Lower leg skin (tissue), 3 donors: Measurements from ENCODE around the gene CD226.

Source experiments
- POLR2A ChIP-seq, 2 donors: fragments of 450-650 bp; IDR thresholded peaks; one replicate each; pipeline ENCODE4 v1.6.1; 2016 to 2017; ENCODE audit warnings: antibody characterized with exemption in 2 of 2, mild to moderate bottlenecking in 1 of 2, moderate library complexity in 1 of 2
- TF ChIP-seq, protein P1 (sequence below), 3 donors: fragments of 450-650 bp; IDR thresholded peaks; one replicate each; pipeline ENCODE4 v1.5.1; 2016; ENCODE audit warnings: antibody characterized with exemption in 3 of 3, mild to moderate bottlenecking in 3 of 3, moderate library complexity in 2 of 3

DNA sequence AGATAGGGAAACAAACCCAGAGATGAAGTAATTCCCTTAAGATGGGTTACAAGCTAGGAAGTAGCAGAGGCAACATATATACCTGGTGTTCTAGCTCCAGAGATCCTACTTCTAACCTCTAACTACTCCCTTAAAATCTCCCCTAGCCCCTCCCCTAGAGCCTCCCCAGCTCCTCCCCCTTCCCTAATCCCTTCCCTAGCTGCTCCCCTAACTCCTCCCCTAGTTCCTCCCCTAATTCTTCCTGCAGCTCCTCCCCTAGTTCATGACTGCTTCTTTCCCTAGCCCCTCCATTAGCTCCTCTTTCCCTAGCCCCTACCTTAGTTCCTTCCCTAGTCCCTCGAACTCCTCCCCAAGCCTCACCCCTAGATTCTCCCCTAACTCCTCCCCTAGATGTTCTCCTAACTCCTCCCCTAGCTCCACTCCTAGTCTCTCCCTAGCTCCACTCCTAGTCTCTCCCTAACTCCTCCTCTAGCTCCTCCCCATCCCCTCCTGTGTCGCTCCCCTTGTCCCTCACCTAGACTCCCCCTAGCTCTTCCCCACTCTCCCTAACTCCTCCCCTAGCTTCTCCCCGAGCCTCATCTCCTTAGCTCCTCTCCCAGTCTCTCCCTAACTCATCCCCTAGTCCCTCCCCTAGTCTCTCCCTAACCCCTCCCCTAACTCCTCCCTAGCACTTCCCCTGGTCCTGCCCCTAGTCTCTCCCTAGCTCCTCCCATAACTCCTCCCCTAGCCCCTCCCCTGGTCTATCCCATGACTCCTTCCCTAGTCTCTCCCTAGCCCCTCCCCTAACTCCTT, 108.9 kb downstream of the CD226 start:
- TF ChIP-seq, protein P1, sequence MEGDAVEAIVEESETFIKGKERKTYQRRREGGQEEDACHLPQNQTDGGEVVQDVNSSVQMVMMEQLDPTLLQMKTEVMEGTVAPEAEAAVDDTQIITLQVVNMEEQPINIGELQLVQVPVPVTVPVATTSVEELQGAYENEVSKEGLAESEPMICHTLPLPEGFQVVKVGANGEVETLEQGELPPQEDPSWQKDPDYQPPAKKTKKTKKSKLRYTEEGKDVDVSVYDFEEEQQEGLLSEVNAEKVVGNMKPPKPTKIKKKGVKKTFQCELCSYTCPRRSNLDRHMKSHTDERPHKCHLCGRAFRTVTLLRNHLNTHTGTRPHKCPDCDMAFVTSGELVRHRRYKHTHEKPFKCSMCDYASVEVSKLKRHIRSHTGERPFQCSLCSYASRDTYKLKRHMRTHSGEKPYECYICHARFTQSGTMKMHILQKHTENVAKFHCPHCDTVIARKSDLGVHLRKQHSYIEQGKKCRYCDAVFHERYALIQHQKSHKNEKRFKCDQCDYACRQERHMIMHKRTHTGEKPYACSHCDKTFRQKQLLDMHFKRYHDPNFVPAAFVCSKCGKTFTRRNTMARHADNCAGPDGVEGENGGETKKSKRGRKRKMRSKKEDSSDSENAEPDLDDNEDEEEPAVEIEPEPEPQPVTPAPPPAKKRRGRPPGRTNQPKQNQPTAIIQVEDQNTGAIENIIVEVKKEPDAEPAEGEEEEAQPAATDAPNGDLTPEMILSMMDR (IDR thresholded peaks at IDR 0.05) = no peak
- TF ChIP-seq POLR2A (IDR thresholded peaks at IDR 0.05) = no peak
